ENCODE measurements around the gene GDF2.

GDF2 gene

DNA sequence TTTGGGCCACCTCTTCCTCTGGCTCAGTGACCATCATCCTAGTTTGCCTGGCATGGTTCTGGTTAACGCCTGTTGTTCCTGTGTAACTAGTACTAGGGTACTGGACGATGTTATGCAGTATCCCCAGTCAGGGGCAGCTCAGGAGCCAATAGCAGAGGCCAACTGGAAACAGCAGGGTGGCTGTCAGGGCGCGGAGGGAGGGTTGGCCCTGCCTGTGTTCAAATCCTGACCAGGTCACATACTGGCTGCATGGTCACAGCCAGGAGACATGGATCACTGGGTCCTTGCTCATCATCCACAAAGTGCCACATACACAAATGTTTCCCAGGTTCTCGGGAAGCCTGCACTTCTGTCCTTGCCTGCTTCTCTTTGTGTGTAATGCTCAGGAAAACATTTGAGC, 13.7 kb downstream of the GDF2 start:
- no peak for DNase-seq

DNA sequence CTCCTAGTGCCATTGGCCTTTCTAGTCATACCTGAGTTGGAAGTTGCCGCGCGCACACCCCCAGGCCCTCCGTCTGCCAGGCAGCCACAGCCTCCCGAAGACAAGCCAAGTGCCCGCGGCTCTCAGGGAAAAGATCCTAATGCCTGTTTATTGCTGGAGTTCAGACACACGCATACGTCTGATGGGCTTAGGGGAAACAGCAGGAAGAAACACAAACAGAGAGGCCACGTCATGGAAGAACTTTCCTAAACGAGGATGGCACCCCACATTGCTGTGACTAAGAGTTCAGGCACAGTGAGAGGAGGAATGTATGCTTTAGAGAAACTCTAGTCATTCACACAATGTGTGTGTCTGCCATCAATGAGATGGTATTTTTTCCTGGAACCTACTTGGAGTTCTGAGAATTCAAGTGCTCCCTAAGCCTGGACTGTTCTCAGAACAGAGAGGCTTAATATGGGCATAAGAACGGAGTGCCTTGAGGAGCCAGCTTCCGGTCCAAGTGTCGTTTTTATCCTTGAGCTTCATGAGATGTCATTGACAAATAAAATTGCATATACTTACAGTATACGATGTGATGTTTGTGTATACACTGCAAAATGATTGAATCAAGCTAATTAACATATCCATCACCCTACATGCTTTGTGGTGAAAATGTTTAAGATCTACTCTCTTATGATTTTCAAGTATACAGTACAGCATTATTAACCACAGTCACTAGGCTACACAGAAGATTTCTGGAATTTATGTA, 14.3 kb downstream of the GDF2 start:
- no peak for DNase-seq

DNA sequence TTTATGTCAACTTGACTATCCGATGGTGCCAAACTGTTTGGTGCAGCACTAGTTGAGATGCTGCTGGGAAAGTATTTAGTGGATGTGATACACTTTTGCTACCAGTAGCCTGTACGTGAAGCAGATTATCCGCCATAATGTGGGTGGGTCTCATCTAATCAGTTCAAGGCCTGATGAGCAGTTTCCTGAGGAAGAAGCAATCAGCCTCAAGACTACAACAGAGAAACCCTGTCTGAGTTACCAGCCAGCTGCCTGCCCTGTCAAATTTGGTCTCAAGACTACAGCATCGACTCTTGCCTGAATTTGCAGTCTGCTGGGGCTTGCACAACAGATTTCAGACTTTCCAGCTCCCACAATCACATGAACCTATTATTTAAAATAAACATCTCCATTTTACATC, 15.1 kb downstream of the GDF2 start:
- DNase-seq: no peak

DNA sequence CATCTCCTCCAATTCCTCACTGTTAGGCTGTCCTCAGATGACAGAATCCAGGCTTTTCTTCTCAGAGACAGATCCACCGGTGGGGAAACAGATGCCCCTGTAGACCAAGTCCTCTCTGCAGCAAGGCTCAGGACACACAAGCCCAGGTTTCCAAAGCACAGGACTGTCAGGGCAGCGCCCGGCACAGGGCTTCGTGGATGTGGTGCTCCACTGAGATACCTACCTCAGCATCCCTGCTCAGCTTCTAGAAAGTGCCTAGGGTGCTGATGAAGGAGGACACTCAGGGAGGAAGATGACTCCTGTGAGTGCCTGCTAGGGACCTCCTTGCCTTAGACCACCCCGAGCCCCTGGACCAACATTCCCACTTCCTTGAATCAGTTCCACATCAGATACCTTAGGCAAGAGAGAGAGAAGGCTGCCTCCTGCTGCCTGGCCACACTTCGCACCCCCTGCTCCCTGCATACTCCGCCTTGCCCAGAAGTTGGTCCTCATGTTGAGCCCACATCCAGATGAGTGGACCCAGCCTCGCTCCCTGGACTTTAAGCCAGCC, 17.0 kb downstream of the GDF2 start:
- DNase-seq: no peak

DNA sequence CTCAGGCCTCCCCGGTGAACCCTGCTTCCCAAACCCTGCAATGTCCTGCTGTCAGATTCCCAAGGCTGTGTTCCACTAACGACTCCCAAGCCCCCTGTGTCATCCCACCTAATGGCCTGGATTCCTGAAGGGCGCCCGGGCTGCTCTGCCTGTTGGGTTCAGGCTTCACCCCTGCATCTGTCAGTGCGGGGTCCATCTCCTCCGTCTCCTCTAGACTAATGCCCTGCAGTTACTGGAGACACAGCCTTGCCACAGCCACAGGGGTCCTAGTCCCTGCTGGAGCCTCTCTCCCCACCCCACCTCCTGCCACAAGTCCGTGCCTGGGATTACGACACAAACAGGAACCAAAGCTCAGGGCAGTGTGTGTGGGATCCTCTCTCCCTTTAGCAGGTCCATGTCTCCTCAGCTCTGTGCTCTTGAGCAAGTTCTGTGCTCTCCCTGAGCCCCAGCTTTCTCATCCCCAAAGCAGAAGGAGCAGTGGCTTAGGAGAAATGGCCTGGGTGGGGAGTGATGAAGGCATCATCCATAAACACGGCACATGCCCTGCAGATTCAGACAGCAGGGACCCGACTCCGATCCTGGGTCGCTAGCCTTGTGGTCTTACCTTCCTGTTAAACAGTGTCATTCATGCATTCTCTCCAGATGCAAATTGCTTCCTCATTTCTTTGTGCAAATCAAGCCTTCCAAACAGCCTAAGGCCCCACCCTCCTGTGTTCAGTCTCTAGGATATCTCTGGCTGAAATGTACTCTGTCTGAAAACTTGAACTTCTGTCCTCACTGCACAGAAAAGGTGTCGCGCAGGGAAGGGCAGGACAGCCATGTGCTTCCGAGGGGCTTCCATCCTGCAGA, 17.7 kb downstream of the GDF2 start:
- DNase-seq: no peak

DNA sequence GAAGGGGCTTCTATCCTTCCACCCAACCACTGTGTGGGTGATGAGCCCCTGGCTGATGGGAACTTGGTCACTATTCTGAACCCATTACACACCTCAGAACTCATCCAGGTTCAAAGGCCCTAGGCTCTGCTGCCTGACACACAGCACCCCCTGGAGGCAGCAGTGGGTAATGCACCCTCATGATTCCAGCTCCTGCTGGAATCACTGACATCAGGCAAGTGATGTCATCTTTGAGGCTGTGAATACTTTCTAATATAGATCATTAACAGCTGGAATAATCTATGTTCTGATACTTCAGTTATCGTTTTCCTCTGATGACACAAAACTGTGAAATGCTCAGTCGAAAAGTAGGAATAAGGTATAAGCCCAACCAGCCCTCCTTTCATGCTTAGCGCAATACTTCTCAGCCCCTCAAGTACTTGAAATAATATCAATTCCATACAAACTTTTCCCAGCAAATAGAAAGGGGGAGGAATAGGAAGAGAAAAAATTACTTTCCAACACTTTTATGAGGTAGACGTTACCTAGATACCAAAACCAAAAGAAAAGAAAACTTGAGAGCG, 18.4 kb downstream of the GDF2 start:
- peak; percentile 85 for DNase-seq

DNA sequence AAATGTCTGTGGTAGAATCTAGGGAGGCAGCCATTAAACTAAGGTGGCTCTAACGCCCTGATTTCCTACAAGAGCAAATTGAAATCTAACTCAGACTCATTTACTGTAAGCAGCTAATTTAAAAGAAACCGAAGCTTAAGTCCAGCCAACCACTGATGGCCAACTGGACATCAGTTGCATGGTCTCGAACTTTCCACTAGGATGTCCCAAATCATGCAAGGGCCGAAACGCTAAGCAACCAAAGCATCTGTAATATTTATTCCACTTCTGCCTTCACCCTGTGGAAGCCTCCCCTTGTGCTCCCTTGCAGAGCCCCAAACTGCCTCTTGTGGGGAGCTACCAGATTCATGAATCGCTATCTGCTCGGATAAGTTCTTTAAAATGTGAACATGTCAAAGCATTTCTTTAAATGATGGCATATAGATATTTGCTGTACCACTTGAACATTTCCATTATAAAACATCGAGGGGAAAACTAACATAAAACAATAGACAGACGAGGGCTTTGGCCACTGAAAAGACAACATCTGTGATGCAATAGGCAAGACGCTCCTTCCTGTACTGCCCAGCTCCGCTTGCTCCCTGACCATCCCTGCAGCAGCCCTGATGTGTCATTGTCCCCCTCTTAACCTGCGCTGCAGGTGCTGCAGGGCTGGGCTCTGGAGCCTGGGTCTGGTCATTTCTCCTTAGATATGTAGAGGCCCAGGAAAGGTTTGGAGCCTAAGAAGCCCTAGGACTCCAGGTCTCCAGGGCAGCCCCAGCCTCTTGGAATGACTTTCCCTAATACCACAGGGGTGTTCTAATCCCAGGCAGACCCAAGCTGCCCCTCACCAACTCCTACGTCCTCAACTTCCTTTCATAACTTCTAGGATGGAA, 23.0 kb downstream of the GDF2 start:
- DNase-seq: no peak

DNA sequence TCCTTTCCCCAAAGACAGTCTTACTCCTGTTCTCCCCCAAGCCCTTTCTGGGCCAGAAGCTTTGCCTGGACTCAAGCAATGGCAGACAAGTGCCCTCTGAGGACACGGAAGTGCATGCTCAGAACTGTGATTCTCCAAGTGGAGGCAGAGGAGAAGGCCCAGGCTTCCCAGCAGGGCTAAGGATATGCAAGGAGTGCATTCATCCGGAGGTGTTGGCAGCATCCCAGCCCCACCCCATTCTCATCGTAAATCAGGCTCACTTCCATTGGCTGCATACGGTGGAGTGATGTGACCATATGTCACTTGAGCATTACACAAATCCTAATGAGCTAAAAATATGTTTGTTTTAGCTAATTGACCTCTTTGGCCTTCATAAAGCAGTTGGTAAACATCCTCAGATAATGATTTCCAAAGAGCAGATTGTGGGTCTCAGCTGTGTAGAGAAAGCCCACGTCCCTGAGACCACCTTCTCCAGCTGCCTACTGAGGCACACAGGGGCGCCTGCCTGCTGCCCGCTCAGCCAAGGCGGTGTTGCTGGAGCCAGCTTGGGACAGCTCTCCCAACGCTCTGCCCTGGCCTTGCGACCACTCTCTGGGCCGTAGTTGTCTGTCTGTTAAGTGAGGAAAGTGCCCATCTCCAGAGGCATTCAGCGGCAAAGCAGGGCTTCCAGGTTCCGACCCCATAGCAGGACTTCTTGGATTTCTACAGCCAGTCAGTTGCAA, 24.5 kb downstream of the GDF2 start:
- DNase-seq: no peak

DNA sequence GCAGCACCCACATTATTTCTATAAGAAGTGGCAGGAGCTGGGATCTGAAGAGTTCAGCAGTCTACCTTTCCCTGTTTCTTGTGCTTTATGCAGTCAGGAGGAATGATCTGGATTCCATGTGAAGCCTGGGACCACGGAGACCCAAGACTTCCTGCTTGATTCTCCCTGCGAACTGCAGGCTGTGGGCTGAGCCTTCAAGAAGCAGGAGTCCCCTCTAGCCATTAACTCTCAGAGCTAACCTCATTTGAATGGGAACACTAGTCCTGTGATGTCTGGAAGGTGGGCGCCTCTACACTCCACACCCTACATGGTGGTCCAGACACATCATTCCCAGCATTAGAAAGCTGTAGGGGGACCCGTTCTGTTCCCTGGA, 25.0 kb downstream of the GDF2 start:
- DNase-seq: no peak

DNA sequence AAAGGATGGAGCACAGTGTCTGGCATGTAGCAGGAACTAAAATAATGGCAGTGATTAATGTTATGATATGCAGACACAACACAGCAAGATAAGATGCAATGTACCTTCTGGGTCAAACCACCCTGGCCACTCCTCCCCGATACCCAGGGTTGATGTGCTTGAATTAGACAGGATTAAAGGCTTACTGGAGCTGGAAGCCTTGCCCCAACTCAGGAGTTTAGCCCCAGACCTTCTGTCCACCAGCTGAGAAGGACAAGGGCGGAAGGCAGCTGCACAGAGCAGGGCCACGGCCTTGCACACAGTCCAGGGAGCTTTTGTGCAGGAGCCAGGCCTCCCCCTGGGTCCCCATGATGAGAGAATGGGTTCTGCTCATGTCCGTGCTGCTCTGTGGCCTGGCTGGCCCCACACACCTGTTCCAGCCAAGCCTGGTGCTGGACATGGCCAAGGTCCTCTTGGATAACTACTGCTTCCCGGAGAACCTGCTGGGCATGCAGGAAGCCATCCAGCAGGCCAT, 25.9 kb downstream of the GDF2 start, which contains the start of gene RBP3:
Gene RBP3 (plus strand): TSS at position 226 of the 514 bp plus-strand sequence. CDS start 122 bp downstream, at position 348.
- no peak for DNase-seq

DNA sequence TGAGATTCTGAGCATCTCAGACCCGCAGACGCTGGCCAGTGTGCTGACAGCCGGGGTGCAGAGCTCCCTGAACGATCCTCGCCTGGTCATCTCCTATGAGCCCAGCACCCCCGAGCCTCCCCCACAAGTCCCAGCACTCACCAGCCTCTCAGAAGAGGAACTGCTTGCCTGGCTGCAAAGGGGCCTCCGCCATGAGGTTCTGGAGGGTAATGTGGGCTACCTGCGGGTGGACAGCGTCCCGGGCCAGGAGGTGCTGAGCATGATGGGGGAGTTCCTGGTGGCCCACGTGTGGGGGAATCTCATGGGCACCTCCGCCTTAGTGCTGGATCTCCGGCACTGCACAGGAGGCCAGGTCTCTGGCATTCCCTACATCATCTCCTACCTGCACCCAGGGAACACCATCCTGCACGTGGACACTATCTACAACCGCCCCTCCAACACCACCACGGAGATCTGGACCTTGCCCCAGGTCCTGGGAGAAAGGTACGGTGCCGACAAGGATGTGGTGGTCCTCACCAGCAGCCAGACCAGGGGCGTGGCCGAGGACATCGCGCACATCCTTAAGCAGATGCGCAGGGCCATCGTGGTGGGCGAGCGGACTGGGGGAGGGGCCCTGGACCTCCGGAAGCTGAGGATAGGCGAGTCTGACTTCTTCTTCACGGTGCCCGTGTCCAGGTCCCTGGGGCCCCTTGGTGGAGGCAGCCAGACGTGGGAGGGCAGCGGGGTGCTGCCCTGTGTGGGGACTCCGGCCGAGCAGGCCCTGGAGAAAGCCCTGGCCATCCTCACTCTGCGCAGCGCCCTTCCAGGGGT, 26.6 kb downstream of the GDF2 start:
- no peak for DNase-seq

DNA sequence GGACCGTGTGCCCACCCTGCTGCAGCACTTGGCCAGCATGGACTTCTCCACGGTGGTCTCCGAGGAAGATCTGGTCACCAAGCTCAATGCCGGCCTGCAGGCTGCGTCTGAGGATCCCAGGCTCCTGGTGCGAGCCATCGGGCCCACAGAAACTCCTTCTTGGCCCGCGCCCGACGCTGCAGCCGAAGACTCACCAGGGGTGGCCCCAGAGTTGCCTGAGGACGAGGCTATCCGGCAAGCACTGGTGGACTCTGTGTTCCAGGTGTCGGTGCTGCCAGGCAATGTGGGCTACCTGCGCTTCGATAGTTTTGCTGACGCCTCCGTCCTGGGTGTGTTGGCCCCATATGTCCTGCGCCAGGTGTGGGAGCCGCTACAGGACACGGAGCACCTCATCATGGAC, 27.3 kb downstream of the GDF2 start:
- DNase-seq: no peak

DNA sequence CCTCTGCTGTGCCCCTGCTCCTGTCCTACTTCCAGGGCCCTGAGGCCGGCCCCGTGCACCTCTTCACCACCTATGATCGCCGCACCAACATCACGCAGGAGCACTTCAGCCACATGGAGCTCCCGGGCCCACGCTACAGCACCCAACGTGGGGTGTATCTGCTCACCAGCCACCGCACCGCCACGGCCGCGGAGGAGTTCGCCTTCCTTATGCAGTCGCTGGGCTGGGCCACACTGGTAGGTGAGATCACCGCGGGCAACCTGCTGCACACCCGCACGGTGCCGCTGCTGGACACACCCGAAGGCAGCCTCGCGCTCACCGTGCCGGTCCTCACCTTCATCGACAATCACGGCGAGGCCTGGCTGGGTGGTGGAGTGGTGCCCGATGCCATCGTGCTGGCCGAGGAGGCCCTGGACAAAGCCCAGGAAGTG, 27.7 kb downstream of the GDF2 start:
- no peak for DNase-seq

DNA sequence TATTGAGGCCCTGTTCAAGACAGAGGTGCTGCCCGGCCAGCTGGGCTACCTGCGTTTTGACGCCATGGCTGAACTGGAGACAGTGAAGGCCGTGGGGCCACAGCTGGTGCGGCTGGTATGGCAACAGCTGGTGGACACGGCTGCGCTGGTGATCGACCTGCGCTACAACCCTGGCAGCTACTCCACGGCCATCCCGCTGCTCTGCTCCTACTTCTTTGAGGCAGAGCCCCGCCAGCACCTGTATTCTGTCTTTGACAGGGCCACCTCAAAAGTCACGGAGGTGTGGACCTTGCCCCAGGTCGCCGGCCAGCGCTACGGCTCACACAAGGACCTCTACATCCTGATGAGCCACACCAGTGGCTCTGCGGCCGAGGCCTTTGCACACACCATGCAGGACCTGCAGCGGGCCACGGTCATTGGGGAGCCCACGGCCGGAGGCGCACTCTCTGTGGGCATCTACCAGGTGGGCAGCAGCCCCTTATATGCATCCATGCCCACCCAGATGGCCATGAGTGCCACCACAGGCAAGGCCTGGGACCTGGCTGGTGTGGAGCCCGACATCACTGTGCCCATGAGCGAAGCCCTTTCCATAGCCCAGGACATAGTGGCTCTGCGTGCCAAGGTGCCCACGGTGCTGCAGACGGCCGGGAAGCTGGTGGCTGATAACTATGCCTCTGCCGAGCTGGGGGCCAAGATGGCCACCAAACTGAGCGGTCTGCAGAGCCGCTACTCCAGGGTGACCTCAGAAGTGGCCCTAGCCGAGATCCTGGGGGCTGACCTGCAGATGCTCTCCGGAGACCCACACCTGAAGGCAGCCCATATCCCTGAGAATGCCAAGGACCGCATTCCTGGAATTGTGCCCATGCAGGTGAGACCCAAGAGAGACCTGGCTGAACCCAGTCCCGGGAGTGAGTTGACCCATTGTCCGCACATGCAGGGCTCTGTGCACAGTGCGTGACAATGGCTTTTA, 28.7 kb downstream of the GDF2 start:
- no peak for DNase-seq

DNA sequence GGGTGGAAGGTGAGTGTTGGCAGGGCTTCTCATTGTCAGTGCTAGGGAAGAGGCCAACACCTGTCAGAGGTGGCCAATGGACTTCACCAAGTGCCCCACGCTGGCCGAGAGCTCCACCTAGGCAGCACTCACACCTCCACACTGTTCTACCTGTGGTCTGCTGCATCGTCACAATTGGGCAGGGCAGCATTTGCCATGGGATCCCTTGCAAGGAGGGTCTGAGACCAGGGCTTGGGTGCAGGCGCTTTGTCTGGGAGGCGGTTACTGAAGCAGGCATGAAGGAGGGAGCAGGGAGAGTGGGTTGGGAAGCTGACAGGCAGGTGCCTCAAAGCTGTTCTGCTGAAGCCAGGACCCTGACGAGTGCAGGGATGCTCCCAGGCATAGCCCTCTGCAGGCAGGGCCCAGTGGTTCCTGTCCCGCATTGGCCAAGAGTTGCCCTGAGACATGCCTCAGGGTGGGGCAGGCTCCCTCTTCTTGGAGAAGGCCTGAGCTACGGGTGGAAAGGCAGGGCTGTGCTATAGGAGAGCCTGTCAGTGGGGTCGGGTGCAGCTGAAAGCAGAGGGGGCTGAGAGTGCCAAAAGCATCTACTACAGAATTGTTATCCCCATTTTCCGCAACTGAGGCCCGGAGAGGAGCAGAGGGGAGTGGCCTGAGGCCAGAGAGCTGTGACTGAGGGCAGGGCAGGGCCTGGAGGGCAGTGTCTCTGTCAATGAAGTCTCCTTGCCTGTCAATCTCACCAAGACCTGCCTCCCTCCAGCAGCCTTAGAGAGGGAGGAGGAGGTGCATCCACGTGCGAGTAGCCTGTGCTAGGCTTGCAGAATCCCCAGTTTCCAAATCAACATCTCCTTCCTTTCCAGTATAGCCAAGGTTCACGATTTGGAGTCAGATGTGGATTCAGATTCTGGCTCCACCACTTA, 29.9 kb downstream of the GDF2 start:
- DNase-seq: no peak

DNA sequence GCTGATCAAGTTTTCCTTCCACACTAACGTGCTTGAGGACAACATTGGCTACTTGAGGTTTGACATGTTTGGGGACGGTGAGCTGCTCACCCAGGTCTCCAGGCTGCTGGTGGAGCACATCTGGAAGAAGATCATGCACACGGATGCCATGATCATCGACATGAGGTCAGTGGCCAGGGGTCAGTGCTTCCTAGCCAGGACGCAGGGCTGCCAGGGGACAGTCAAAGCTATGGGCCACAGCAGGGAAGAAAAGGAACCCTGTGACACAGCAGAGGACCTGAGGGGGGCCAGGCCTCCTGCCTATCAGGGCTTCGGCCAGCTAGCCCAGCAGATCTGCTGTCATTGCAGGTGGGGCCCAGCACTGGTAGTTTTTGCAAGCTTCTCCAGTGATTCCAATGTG, 31.1 kb downstream of the GDF2 start:
- no peak for DNase-seq

DNA sequence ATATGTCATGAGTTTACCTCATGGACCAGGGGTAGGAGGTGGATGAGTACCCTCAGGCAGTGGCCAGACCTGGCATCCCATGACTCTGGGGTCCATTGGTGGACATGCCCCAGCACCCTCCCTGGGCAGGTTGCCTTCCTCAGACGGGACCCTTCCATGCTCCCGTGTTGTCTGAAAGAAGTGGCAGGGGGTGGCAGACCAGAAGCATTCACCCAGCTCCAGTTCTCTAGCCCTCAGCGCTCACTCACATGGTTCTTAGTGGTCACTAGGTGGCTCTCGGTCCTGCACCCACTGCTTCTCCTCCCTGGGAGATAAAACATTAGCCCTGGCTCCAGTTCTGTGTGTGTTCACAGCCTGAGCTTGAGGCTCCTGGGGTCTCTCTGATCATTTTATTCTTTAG, 31.9 kb downstream of the GDF2 start:
- no peak for DNase-seq

DNA sequence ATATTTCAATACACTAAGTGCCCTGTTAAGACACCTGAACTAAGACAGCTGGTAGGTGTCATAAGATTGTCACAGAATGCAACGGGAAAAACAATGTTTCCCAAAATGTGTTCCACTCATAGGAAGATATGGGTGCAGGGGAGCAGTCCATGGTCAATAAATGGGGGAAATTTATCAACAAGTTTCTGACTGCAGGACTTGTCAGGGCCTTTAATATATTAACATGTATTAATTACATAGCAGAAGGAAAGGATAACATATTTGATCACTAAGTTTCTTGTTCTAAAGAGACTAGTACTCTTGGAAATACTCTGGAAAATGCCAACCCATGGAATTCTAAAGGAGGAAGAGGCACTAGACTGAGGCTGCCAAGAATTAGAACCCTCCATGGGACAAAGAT, 32.6 kb downstream of the GDF2 start:
- no peak for DNase-seq

Data from eye (tissue), 1 donor.